H9 (cell line): ENCODE results near the gene UQCR11. TPM values are rescaled to one million over a fixed set of nuclear protein-coding genes. Genes with fewer than 3 reads are reported as not detected.

Source experiments
- DNase-seq: peaks from one replicate; pipeline ENCODE4 v3.0.0-alpha.2; 2017
- H2AFZ ChIP-seq: one replicate; pipeline ENCODE4 v1.6.1; 2013; ENCODE audit warnings: mild to moderate bottlenecking, low read length, control low read depth, moderate library complexity
- H2AK5ac ChIP-seq: 2 replicates; pipeline ENCODE4 v1.6.1; 2013; ENCODE audit warnings: low read length, control low read depth, mixed read lengths; ENCODE audit not compliant: insufficient read length
- H2BK120ac ChIP-seq: one replicate; pipeline ENCODE4 v1.6.1; 2013; ENCODE audit warnings: low read depth, mild to moderate bottlenecking, low read length, control low read depth, inconsistent platforms; ENCODE audit not compliant: poor library complexity, severe bottlenecking
- H2BK12ac ChIP-seq: 2 replicates; pipeline ENCODE4 v1.6.1; 2013; ENCODE audit warnings: low read length, control low read depth, mixed read lengths, low read depth; ENCODE audit not compliant: insufficient read length
- H2BK15ac ChIP-seq: 2 replicates; pipeline ENCODE4 v1.6.1; 2013; ENCODE audit warnings: low read depth, low read length, control low read depth
- H2BK20ac ChIP-seq: one replicate; pipeline ENCODE4 v1.6.1; 2013; ENCODE audit warnings: low read depth, mild to moderate bottlenecking, low read length, control low read depth, inconsistent platforms; ENCODE audit not compliant: poor library complexity, severe bottlenecking
- H2BK5ac ChIP-seq: 2 replicates; pipeline ENCODE4 v1.6.1; 2013; ENCODE audit warnings: low read length, control low read depth, mixed read lengths; ENCODE audit not compliant: insufficient read length
- H3K14ac ChIP-seq: 2 replicates; pipeline ENCODE4 v1.6.1; 2013; ENCODE audit warnings: low read length, control low read depth; ENCODE audit not compliant: insufficient read depth
- H3K18ac ChIP-seq: 2 replicates; pipeline ENCODE4 v1.6.1; 2013; ENCODE audit warnings: low read depth, mild to moderate bottlenecking, mixed read lengths, low read length, control low read depth; ENCODE audit not compliant: insufficient read length
- H3K23ac ChIP-seq: 2 replicates; pipeline ENCODE4 v1.6.1; 2013; ENCODE audit warnings: low read length, control low read depth, mixed read lengths, low read depth; ENCODE audit not compliant: insufficient read length
- H3K23me2 ChIP-seq: 2 replicates; pipeline ENCODE4 v1.6.1; 2013; ENCODE audit warnings: low read depth, mild to moderate bottlenecking, mixed read lengths, low read length, control low read depth; ENCODE audit not compliant: insufficient read length, poor library complexity, severe bottlenecking
- H3K27ac ChIP-seq: 2 replicates; pipeline ENCODE4 v1.5.1; 2013; ENCODE audit warnings: low read length, control low read depth, mixed read lengths, low read depth; ENCODE audit not compliant: insufficient read length
- H3K27me3 ChIP-seq: 2 replicates; pipeline ENCODE4 v1.6.1; 2013; ENCODE audit warnings: low read length, control low read depth, inconsistent platforms; ENCODE audit not compliant: insufficient read depth
- H3K4ac ChIP-seq: 2 replicates; pipeline ENCODE4 v1.6.1; 2013; ENCODE audit warnings: low read depth, mild to moderate bottlenecking, control low read depth, inconsistent platforms, low read length, moderate library complexity
- H3K4me1 ChIP-seq: 2 replicates; pipeline ENCODE4 v1.6.1; 2013; ENCODE audit warnings: low read length, control low read depth, inconsistent platforms; ENCODE audit not compliant: insufficient read depth
- H3K4me2 ChIP-seq: 2 replicates; pipeline ENCODE4 v1.6.1; 2013; ENCODE audit warnings: low read length, control low read depth, mixed read lengths; ENCODE audit not compliant: insufficient read length, insufficient read depth
- H3K56ac ChIP-seq: 2 replicates; pipeline ENCODE4 v1.6.1; 2013; ENCODE audit warnings: low read depth, mild to moderate bottlenecking, mixed read lengths, low read length, control low read depth; ENCODE audit not compliant: insufficient read length
- H3K79me1 ChIP-seq: 2 replicates; pipeline ENCODE4 v1.6.1; 2013; ENCODE audit warnings: low read depth, mild to moderate bottlenecking, moderate library complexity, low read length, control low read depth, inconsistent platforms; ENCODE audit not compliant: insufficient read depth, poor library complexity, severe bottlenecking
- H3K79me2 ChIP-seq: 2 replicates; pipeline ENCODE4 v1.6.1; 2013; ENCODE audit warnings: low read length, control low read depth, inconsistent platforms; ENCODE audit not compliant: insufficient read depth
- H3K9ac ChIP-seq: 2 replicates; pipeline ENCODE4 v1.6.1; 2013; ENCODE audit warnings: low read length, control low read depth, mixed read lengths; ENCODE audit not compliant: insufficient read length; ENCODE audit errors: extremely low read depth
- H3K9me3 ChIP-seq: one replicate; pipeline ENCODE4 v1.6.1; 2013; ENCODE audit warnings: low read depth, low read length, inconsistent platforms; ENCODE audit not compliant: control insufficient read depth
- H3T11ph ChIP-seq: one replicate; pipeline ENCODE4 v1.6.1; 2013; ENCODE audit warnings: mild to moderate bottlenecking, low read length, control low read depth, inconsistent platforms
- H4K20me1 ChIP-seq: one replicate; pipeline ENCODE4 v1.6.1; 2013; ENCODE audit not compliant: control insufficient read depth, insufficient read length, insufficient read depth
- H4K5ac ChIP-seq: 2 replicates; pipeline ENCODE4 v1.6.1; 2013; ENCODE audit warnings: low read depth, mild to moderate bottlenecking, mixed read lengths, low read length, control low read depth; ENCODE audit not compliant: insufficient read length
- H4K8ac ChIP-seq: replicated peaks from 2 replicates; pipeline ENCODE4 v1.6.1; 2013; ENCODE audit warnings: low read length, control low read depth, mixed read lengths, low read depth; ENCODE audit not compliant: insufficient read length
- H4K91ac ChIP-seq: 2 replicates; pipeline ENCODE4 v1.6.1; 2013; ENCODE audit warnings: low read depth, mild to moderate bottlenecking, moderate library complexity, mixed read lengths, low read length, control low read depth; ENCODE audit not compliant: insufficient read length
- H3K27ac Mint-ChIP-seq, 3 experiments: 2 replicates in 2 of 3; 3 replicates in 1 of 3; pipeline ENCODE4 v1.8.0; 2020 to 2021; ENCODE audit warnings: mixed read lengths in 3 of 3, mild to moderate bottlenecking in 1 of 3, moderate library complexity in 1 of 3
- H3K27me3 Mint-ChIP-seq: 2 replicates; pipeline ENCODE4 v1.8.0; 2021; ENCODE audit warnings: low read depth, mild to moderate bottlenecking, moderate library complexity, mixed read lengths
- H3K36me3 Mint-ChIP-seq, 3 experiments: 2 replicates in 2 of 3; 3 replicates in 1 of 3; pipeline ENCODE4 v1.8.0; 2020 to 2021; ENCODE audit warnings: low read depth in 3 of 3, mixed read lengths in 3 of 3; ENCODE audit not compliant: insufficient read depth in 1 of 3
- H3K4me1 Mint-ChIP-seq, 2 experiments: 2 replicates each; pipeline ENCODE4 v1.8.0; 2020; ENCODE audit warnings: mixed read lengths in 2 of 2
- H3K4me3 Mint-ChIP-seq, 2 experiments: 2 replicates in 1 of 2; 3 replicates in 1 of 2; pipeline ENCODE4 v1.8.0; 2020 to 2021; ENCODE audit warnings: mild to moderate bottlenecking in 2 of 2, mixed read lengths in 2 of 2, moderate library complexity in 1 of 2
- H3K9me3 Mint-ChIP-seq, 2 experiments: 2 replicates in 1 of 2; 3 replicates in 1 of 2; pipeline ENCODE4 v1.8.0; 2020; ENCODE audit warnings: mild to moderate bottlenecking in 2 of 2, mixed read lengths in 2 of 2, moderate library complexity in 1 of 2
- WGBS: extraction: QIAGEN DNeasy Blood & Tissue Kit; methylation state at CpG from one replicate; pipeline ENCODE4 v1.1.7; 2013; ENCODE audit warnings: missing lambda C conversion rate, low lambda C conversion rate, mixed read lengths; ENCODE audit not compliant: insufficient read length; ENCODE audit errors: extremely low coverage; 5-methylcytosine and 5-hydroxymethylcytosine counted together
- total RNA-seq: library from RNA; stranded (reverse); gene quantifications from 2 replicates; pipeline ENCODE4 v1.2.1, GENCODE V29; 2021
- TF ChIP-seq, protein P1 (sequence below): fragments of 200-600 bp; sonication (generic); conservative IDR thresholded peaks from 3 replicates; pipeline ENCODE4 v1.8.0; 2021; ENCODE audit warnings: antibody characterized with exemption, mild to moderate bottlenecking

Gene UQCR11
- total RNA-seq, 1 experiment from 2014 or later = 174 TPM

DNA sequence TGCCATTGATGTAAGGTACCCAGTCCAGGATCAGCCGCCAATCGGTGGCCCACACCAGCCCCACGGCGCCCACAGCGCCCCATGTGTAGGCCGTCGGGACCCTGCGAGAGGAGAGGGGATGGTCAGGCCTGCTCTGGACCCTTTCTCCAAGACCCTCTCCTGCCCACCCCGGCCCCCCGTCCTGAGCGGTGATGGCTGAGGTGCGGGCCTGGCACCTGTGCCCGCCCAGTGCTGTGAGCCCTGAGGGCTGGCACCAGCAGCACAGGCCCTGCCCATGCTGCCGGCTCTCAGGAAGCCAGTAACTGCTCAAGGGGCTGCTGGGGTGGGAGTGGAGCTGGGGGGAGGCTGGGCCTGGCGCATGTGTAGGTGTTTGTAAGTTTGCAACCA is 5.8 kb downstream of the UQCR11 start:
- no peak overlapping the region for H2BK20ac ChIP-seq
- no peak overlapping the region for H2BK15ac ChIP-seq
- Mint-ChIP-seq H3K27me3 (no peaks in the 10 kb centered on the region), H3K4me1 (peaks cover 4 to 8% of the 10 kb centered on the region in 2 experiments; a peak in 3 of 4 replicates), H3K4me3 (no peak overlapping the region), H3K36me3 (peaks cover 17 to 44% (median 42%) of the 10 kb centered on the region in 3 experiments), H3K27ac (no peak overlapping the region), H3K9me3 (no peaks in the 10 kb centered on the region)
- H3K18ac ChIP-seq = no peak overlapping the region
- H3K56ac ChIP-seq = no peak overlapping the region
- no peak overlapping the region for H3K4ac ChIP-seq
- no peak overlapping the region for H3K23ac ChIP-seq
- H4K91ac ChIP-seq = no peak overlapping the region
- H3K9me3 ChIP-seq = no peaks in the 10 kb centered on the region
- no peak overlapping the region for H4K5ac ChIP-seq
- no peak for DNase-seq
- no peaks in the 10 kb centered on the region for H3K27me3 ChIP-seq
- H3K9ac ChIP-seq = no peak overlapping the region
- no peak overlapping the region for H2BK12ac ChIP-seq
- peaks cover 17% of the 10 kb centered on the region; the same call in 1 of the 2 replicates for H3K79me2 ChIP-seq
- H2AFZ ChIP-seq = no peak overlapping the region
- no peak overlapping the region for H3K14ac ChIP-seq
- no peak overlapping the region for H4K8ac ChIP-seq
- no peaks in the 10 kb centered on the region for H4K20me1 ChIP-seq
- H2AK5ac ChIP-seq = no peak overlapping the region
- H2BK120ac ChIP-seq = no peak overlapping the region
- H3K79me1 ChIP-seq = no peaks in the 10 kb centered on the region
- WGBS = no CpG with 5 or more reads among the region's 15 CpGs
- no peaks in the 10 kb centered on the region for H3K23me2 ChIP-seq
- no peak overlapping the region for H2BK5ac ChIP-seq
- no peak overlapping the region for H3K27ac ChIP-seq
- no peak overlapping the region for H3T11ph ChIP-seq
- H3K4me2 ChIP-seq = no peak overlapping the region
- TF ChIP-seq, protein P1, sequence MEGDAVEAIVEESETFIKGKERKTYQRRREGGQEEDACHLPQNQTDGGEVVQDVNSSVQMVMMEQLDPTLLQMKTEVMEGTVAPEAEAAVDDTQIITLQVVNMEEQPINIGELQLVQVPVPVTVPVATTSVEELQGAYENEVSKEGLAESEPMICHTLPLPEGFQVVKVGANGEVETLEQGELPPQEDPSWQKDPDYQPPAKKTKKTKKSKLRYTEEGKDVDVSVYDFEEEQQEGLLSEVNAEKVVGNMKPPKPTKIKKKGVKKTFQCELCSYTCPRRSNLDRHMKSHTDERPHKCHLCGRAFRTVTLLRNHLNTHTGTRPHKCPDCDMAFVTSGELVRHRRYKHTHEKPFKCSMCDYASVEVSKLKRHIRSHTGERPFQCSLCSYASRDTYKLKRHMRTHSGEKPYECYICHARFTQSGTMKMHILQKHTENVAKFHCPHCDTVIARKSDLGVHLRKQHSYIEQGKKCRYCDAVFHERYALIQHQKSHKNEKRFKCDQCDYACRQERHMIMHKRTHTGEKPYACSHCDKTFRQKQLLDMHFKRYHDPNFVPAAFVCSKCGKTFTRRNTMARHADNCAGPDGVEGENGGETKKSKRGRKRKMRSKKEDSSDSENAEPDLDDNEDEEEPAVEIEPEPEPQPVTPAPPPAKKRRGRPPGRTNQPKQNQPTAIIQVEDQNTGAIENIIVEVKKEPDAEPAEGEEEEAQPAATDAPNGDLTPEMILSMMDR = no peak
- no peaks in the 10 kb centered on the region for H3K4me1 ChIP-seq
